Common myeloid progenitor, CD34-positive (primary cell): ENCODE data around the gene DOCK3.

Experiments used
- CTCF ChIA-PET: fragments of 350-600 bp; sonication (Branson Sonifier 250); formaldehyde crosslinking; loops from one replicate; lab custom pipeline; 2021; ENCODE audit warnings: antibody characterized with exemption; lab: Charles Lee
- POLR2A ChIA-PET: fragments of 350-600 bp; sonication (Branson Sonifier 250); formaldehyde crosslinking; loops from one replicate; lab custom pipeline; 2021; ENCODE audit warnings: antibody characterized with exemption; lab: Charles Lee
- DNase-seq, 3 donors: peaks; one replicate each; pipeline versions ENCODE4 v3.0.0 to v3.0.0-alpha.2; 2013
- H3K27ac ChIP-seq, 2 experiments: 1 replicate in 1 of 2; 2 replicates in 1 of 2; pipeline ENCODE4 v1.7.0; 2013; ENCODE audit warnings: inconsistent platforms in 2 of 2, low read length in 2 of 2, mild to moderate bottlenecking in 2 of 2, low read depth in 1 of 2, moderate library complexity in 1 of 2; ENCODE audit not compliant: severe bottlenecking in 2 of 2, insufficient read depth in 1 of 2, poor library complexity in 1 of 2
- H3K27me3 ChIP-seq, 5 experiments: replicated peaks in 2 of 5; 1 replicate in 3 of 5; 2 replicates in 2 of 5; pipeline versions ENCODE4 v1.6.1 to v1.7.0; 2013; ENCODE audit warnings: low read length in 4 of 5, mild to moderate bottlenecking in 2 of 5, moderate library complexity in 2 of 5, inconsistent platforms in 1 of 5; ENCODE audit not compliant: insufficient read depth in 5 of 5, control insufficient read depth in 4 of 5
- H3K36me3 ChIP-seq, 4 experiments: 1 replicate in 2 of 4; 2 replicates in 2 of 4; pipeline versions ENCODE4 v1.6.1 to v1.7.0; 2013; ENCODE audit warnings: low read length in 3 of 4, control low read depth in 1 of 4, mild to moderate bottlenecking in 1 of 4; ENCODE audit not compliant: control insufficient read depth in 4 of 4, insufficient read depth in 4 of 4
- H3K4me1 ChIP-seq, 4 experiments: 1 replicate in 3 of 4; 2 replicates in 1 of 4; pipeline versions ENCODE4 v1.6.1 to v1.7.1; 2013; ENCODE audit warnings: low read length in 3 of 4, mild to moderate bottlenecking in 3 of 4, control low read depth in 1 of 4, inconsistent platforms in 1 of 4, moderate library complexity in 1 of 4; ENCODE audit not compliant: control insufficient read depth in 4 of 4, insufficient read depth in 4 of 4; ENCODE audit errors: control extremely low read depth in 1 of 4
- H3K4me3 ChIP-seq, 7 experiments: 1 replicate in 4 of 7; 2 replicates in 3 of 7; pipeline versions ENCODE4 v1.5.1 to v1.7.0; 2013; ENCODE audit warnings: mild to moderate bottlenecking in 7 of 7, low read length in 6 of 7, moderate library complexity in 6 of 7, inconsistent platforms in 2 of 7, low read depth in 2 of 7, control low read depth in 1 of 7; ENCODE audit not compliant: insufficient read depth in 4 of 7, control insufficient read depth in 1 of 7; ENCODE audit errors: extremely low read depth in 1 of 7
- H3K9me3 ChIP-seq, 5 experiments: 1 replicate in 4 of 5; 2 replicates in 1 of 5; pipeline versions ENCODE4 v1.6.1 to v1.7.1; 2013; ENCODE audit warnings: low read length in 4 of 5, mild to moderate bottlenecking in 2 of 5, inconsistent platforms in 1 of 5, low read depth in 1 of 5, moderate library complexity in 1 of 5; ENCODE audit not compliant: control insufficient read depth in 4 of 5, insufficient read depth in 2 of 5; ENCODE audit errors: control extremely low read depth in 1 of 5
- WGBS: methylation state at CpG from one replicate; pipeline ENCODE4 v1.1.5; 2013; ENCODE audit not compliant: insufficient coverage; 5-methylcytosine and 5-hydroxymethylcytosine counted together

Gene DOCK3

GRCh38 chr3:50630394-50630793, 44.3 kb upstream of the DOCK3 start:
- Histone ChIP-seq H3K4me1 (peaks cover 12 to 97% (median 93%) of the 10 kb centered on the region in 4 experiments), H3K4me3 (peak overlapping the region in 1 of 7 experiments; percentile 30), H3K27me3 (no peaks in the 10 kb centered on the region), H3K36me3 (peaks cover 3 to 66% (median 9%) of the 10 kb centered on the region in 4 experiments), H3K27ac (peak overlapping the region; percentile 9 to 69), H3K9me3 (no peaks in the 10 kb centered on the region)
- CTCF ChIA-PET: interaction anchor here (1.3 to 40.1 kb wide), 9 partner anchors 7 to 738 kb away, joined by 3 to 799 read pairs (median 9); partner anchors contain the start of genes C3orf18, CISH, HEMK1 and MAPKAPK3
- POLR2A ChIA-PET: no interaction called here
- no peak for DNase-seq
- WGBS: 100% methylated on average over 6 of the region's 6 CpGs

DNA sequence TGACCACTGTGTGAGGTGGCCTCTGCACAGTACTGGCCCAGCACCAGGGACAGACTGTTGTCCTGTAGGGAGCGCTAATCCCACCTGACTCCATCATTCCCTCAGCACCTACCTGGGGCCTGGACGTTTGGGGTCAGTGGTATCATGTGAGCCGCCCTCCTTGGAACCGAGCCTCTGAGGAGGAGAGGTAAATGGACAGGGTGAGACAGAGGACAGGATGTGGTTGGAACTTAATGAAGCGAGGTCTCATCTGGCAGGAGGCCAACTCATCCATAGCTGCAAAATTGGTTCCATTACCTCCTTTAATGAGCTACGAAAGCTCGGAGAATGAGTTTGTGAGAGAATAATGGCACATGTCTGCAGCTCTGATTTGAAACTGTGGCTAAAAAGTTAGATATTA, 43.9 kb upstream of the DOCK3 start:
- whole genome bisulfite sequencing: 30% methylated on average over 2 of the region's 7 CpGs
- ChIA-PET POLR2A (no interaction called here), CTCF (interaction anchor here (1.2 to 40.1 kb wide), 12 partner anchors 7 to 759 kb away, joined by 3 to 799 read pairs (median 6); partner anchors contain the start of genes C3orf18, CISH, HEMK1 and MAPKAPK3)
- Histone ChIP-seq H3K27ac (peak overlapping the region in 1 of 2 experiments; percentile 69), H3K36me3 (peaks cover 3 to 61% (median 9%) of the 10 kb centered on the region in 4 experiments), H3K4me3 (peak overlapping the region in 1 of 7 experiments; percentile 30), H3K9me3 (no peaks in the 10 kb centered on the region), H3K4me1 (peaks cover 12 to 95% (median 91%) of the 10 kb centered on the region in 4 experiments), H3K27me3 (no peaks in the 10 kb centered on the region)
- no peak for DNase-seq

DNA sequence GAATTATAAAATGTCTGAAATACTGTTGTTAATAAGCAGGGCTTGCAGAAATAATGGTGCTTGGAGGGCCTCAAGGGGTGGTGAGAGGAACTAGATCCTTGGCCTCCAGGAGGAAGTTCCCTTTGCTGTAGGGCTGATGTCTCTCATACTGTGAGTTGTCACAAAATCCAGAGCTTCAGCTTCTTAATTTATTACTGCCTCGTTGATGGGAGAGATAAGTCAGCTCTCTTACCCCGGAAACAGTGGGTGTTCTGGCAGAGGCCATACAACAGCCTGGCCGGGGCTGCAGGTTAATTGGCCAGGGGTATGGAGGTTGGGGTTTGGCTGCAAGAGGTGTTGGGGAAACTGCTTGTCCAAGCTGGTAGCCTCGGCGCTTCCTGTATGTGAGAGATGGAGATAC, 42.3 kb upstream of the DOCK3 start:
- DNase-seq: peak; percentile 42 to 87 (median 80)
- peaks cover 3 to 57% (median 8%) of the 10 kb centered on the region in 4 experiments for H3K36me3 ChIP-seq
- peak overlapping the region in 3 of 7 experiments; percentile 26 to 41 (median 41) for H3K4me3 ChIP-seq
- H3K27me3 ChIP-seq: no peaks in the 10 kb centered on the region
- CTCF ChIA-PET: interaction anchor here (1.1 to 40.1 kb wide), 11 partner anchors 9 to 757 kb away, joined by 3 to 799 read pairs (median 6); partner anchors contain the start of genes C3orf18, CISH, HEMK1 and MAPKAPK3
- 0% methylated on average over 4 of the region's 5 CpGs for WGBS
- POLR2A ChIA-PET: interaction anchor here (0.8 to 1.0 kb wide), 2 partner anchors 8 to 751 kb away, joined by 3 to 4 read pairs; no protein-coding TSS in a partner anchor
- H3K9me3 ChIP-seq: no peaks in the 10 kb centered on the region
- peak overlapping the region in 1 of 2 experiments; percentile 69 for H3K27ac ChIP-seq
- peaks cover 12 to 94% (median 90%) of the 10 kb centered on the region in 4 experiments for H3K4me1 ChIP-seq

GRCh38 chr3:50633230-50633790, 41.4 kb upstream of the DOCK3 start:
- 56% methylated on average over 5 of the region's 5 CpGs for WGBS

DNA sequence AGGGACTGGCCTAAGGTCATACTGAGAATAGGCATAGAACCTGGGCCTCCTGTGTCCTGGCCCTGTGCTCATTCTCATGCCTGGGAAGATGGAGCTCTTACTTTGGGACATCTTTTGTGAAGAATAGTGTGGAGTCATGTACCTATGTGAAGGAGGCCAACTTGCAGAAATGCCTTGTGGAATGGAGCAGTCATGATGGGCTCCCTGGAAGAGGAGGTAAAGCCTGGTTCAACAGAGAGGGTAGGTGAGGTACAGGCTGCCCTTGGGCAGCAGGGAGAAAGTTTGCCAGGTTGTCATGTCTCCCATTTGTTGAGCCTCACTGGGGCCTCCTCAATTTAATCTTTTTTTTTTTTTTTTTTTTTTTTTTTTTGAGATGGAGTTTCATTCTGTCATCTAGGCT, 39.7 kb upstream of the DOCK3 start:
- POLR2A ChIA-PET: interaction anchor here (0.6 kb wide), 1 partner anchor 22 kb away, joined by 4 read pairs; no protein-coding TSS in a partner anchor
- Histone ChIP-seq H3K36me3 (peaks cover 3 to 54% (median 17%) of the 10 kb centered on the region in 4 experiments), H3K9me3 (no peaks in the 10 kb centered on the region), H3K27ac (no peak overlapping the region), H3K4me1 (peaks cover 12 to 83% (median 72%) of the 10 kb centered on the region in 4 experiments), H3K4me3 (no peak overlapping the region), H3K27me3 (no peaks in the 10 kb centered on the region)
- CTCF ChIA-PET: interaction anchor here (1.1 to 40.1 kb wide), 7 partner anchors 9 to 64 kb away, joined by 3 to 799 read pairs (median 8); partner anchors contain the start of genes C3orf18, CISH, HEMK1 and MAPKAPK3
- DNase-seq: no peak

More at GRCh38 chr3:50633230-50633790, 41.4 kb upstream of the DOCK3 start:
- Histone ChIP-seq H3K4me1 (peaks cover 12 to 94% (median 89%) of the 10 kb centered on the region in 4 experiments), H3K27me3 (no peaks in the 10 kb centered on the region), H3K27ac (peak overlapping the region in 1 of 2 experiments; percentile 69), H3K9me3 (no peaks in the 10 kb centered on the region), H3K36me3 (peaks cover 3 to 55% (median 6%) of the 10 kb centered on the region in 4 experiments), H3K4me3 (peak overlapping the region in 2 of 7 experiments; percentile 41)
- POLR2A ChIA-PET: interaction anchor here (1.0 kb wide), 1 partner anchor 750 kb away, joined by 4 read pairs; no protein-coding TSS in a partner anchor
- CTCF ChIA-PET: interaction anchor here (1.1 to 40.1 kb wide), 11 partner anchors 10 to 798 kb away, joined by 3 to 799 read pairs (median 6); partner anchors contain the start of genes C3orf18, CISH, HEMK1 and MAPKAPK3
- no peak for DNase-seq

- POLR2A ChIA-PET: no interaction called here
- H3K36me3 ChIP-seq: peaks cover 18 to 60% (median 34%) of the 10 kb centered on the region in 4 experiments
- H3K27me3 ChIP-seq: no peaks in the 10 kb centered on the region
- peak overlapping the region in 1 of 2 experiments; percentile 50 for H3K27ac ChIP-seq
- H3K4me3 ChIP-seq: peak overlapping the region in 1 of 7 experiments; percentile 0
- peaks cover 2 to 63% (median 53%) of the 10 kb centered on the region in 4 experiments for H3K4me1 ChIP-seq
- DNase-seq: no peak
- CTCF ChIA-PET: interaction anchor here (1.1 to 3.1 kb wide), 6 partner anchors 9 to 22 kb away, joined by 3 to 9 read pairs (median 4); partner anchors contain the start of gene MAPKAPK3
- no peaks in the 10 kb centered on the region for H3K9me3 ChIP-seq
- WGBS: 85% methylated on average over 4 of the region's 4 CpGs
Measured at GRCh38 chr3:50637011-50637410, 37.7 kb upstream of the DOCK3 start.
